ENCODE data around the gene DAD1. TPM values are rescaled to one million over a fixed set of nuclear protein-coding genes. Genes with fewer than 3 reads are reported as not detected.

Gene DAD1
- total RNA-seq, 2 experiments from 2014 or later = 194 to 196 TPM

GRCh38 chr14:22563987-22564386 is 25.0 kb downstream of the DAD1 start:
- intact Hi-C loops (cut with micrococcal nuclease) = loop anchor here (10.0 kb wide), 2 partner anchors 259 to 339 kb away; no protein-coding TSS in a partner anchor
- Mint-ChIP-seq H3K4me3 (peak overlapping the region; percentile 58), H3K36me3 (ENCODE audit: low read depth) (peaks cover 58% of the 10 kb centered on the region), H3K9me3 (no peaks in the 10 kb centered on the region), H3K27ac (peak overlapping the region; percentile 94), H3K4me1 (ENCODE audit: low read depth) (peaks cover 91% of the 10 kb centered on the region), H3K27me3 (no peaks in the 10 kb centered on the region)
- ATAC-seq (no peak), DNase-seq (peak; percentile 36)
- no peak for TF ChIP-seq CTCF (IDR thresholded peaks at IDR 0.05)
- ChIA-PET CTCF (interaction anchor here (0.7 to 4.8 kb wide), 10 partner anchors 9 to 574 kb away, joined by 3 to 21 read pairs (median 4); partner anchors contain the start of gene DAD1), POLR2A (interaction anchor here (0.6 to 15.6 kb wide), 12 partner anchors 13 to 441 kb away, joined by 3 to 397 read pairs (median 4); partner anchors contain the start of gene OXA1L)

GRCh38 chr14:22561661-22562579 is 27.1 kb downstream of the DAD1 start:
- Mint-ChIP-seq H3K27ac (peak overlapping the region; percentile 94), H3K4me3 (peak overlapping the region; percentile 62), H3K27me3 (no peaks in the 10 kb centered on the region), H3K9me3 (no peaks in the 10 kb centered on the region), H3K36me3 (ENCODE audit: low read depth) (peaks cover 47% of the 10 kb centered on the region), H3K4me1 (ENCODE audit: low read depth) (peaks cover 87% of the 10 kb centered on the region)
- ChIA-PET CTCF (interaction anchor here (0.6 to 5.2 kb wide), 19 partner anchors 8 to 648 kb away, joined by 3 to 259 read pairs (median 4); partner anchors contain the start of genes DAD1 and MRPL52), POLR2A (interaction anchor here (0.5 to 15.6 kb wide), 16 partner anchors 7 to 714 kb away, joined by 3 to 397 read pairs (median 4); partner anchors contain the start of gene DAD1)
- peak; percentile 90 for DNase-seq
- no peak for TF ChIP-seq CTCF (IDR thresholded peaks at IDR 0.05)
- peak; percentile 43 for ATAC-seq
- intact Hi-C loops (cut with micrococcal nuclease) = loop anchor here (10.0 kb wide), 2 partner anchors 257 to 337 kb away; no protein-coding TSS in a partner anchor

- H3K4me3 Mint-ChIP-seq = peak overlapping the region; percentile 62
- TF ChIP-seq CTCF (IDR thresholded peaks at IDR 0.05) = no peak
- ChIA-PET POLR2A (interaction anchor here (0.5 to 15.6 kb wide), 15 partner anchors 7 to 713 kb away, joined by 3 to 397 read pairs (median 4); no protein-coding TSS in a partner anchor), CTCF (interaction anchor here (0.6 to 5.2 kb wide), 24 partner anchors 8 to 838 kb away, joined by 3 to 259 read pairs (median 3); partner anchors contain the start of genes DAD1, MRPL52 and REM2)
- H3K9me3 Mint-ChIP-seq = no peaks in the 10 kb centered on the region
- intact Hi-C loops (cut with micrococcal nuclease) = loop anchor here (10.0 kb wide), 2 partner anchors 257 to 337 kb away; no protein-coding TSS in a partner anchor
- peaks cover under 1% of the 10 kb centered on the region for H3K27me3 Mint-ChIP-seq
- DNase-seq = no peak
- H3K36me3 Mint-ChIP-seq (ENCODE audit: low read depth) = peaks cover 46% of the 10 kb centered on the region
- ATAC-seq = no peak
- H3K4me1 Mint-ChIP-seq (ENCODE audit: low read depth) = peaks cover 82% of the 10 kb centered on the region
- peak overlapping the region; percentile 94 for H3K27ac Mint-ChIP-seq
Observed at GRCh38 chr14:22561366-22561660, 27.7 kb downstream of the DAD1 start.

- H3K4me3 Mint-ChIP-seq = peak overlapping the region; percentile 62
- ATAC-seq = no peak
- ChIA-PET CTCF (interaction anchor here (0.7 to 5.2 kb wide), 33 partner anchors 9 to 838 kb away, joined by 3 to 259 read pairs (median 3); partner anchors contain the start of genes DAD1, MRPL52 and REM2), POLR2A (interaction anchor here (0.5 to 15.6 kb wide), 18 partner anchors 8 to 465 kb away, joined by 3 to 397 read pairs (median 4); partner anchors contain the start of genes DAD1 and LRP10)
- peak overlapping the region; percentile 94 for H3K27ac Mint-ChIP-seq
- peak; percentile 58 for DNase-seq
- H3K9me3 Mint-ChIP-seq = no peaks in the 10 kb centered on the region
- intact Hi-C loops (cut with micrococcal nuclease) = loop anchor here (10.0 kb wide), 2 partner anchors 256 to 336 kb away; no protein-coding TSS in a partner anchor
- H3K36me3 Mint-ChIP-seq (ENCODE audit: low read depth) = peaks cover 44% of the 10 kb centered on the region
- TF ChIP-seq CTCF (IDR thresholded peaks at IDR 0.05) = no peak
- peaks cover 3% of the 10 kb centered on the region for H3K27me3 Mint-ChIP-seq
- H3K4me1 Mint-ChIP-seq (ENCODE audit: low read depth) = peaks cover 82% of the 10 kb centered on the region
Observed at GRCh38 chr14:22560662-22561365, 28.2 kb downstream of the DAD1 start.
